K562 (cell line): ENCODE measurements around the gene ADGRB2. TPM values are rescaled to one million over a fixed set of nuclear protein-coding genes. Genes with fewer than 3 reads are reported as not detected.

ENCODE experiments used
- CC2D1A ChIP-seq: fragments of 450-650 bp; IDR thresholded peaks from 2 replicates; pipeline ENCODE4 v1.6.1; 2017; ENCODE audit warnings: mild to moderate bottlenecking
- HDAC8 ChIP-seq: fragments of 450-650 bp; IDR thresholded peaks from 2 replicates; pipeline ENCODE4 v1.6.1; 2016; ENCODE audit warnings: mild to moderate bottlenecking, missing genetic modification characterization, moderate library complexity, missing compliant biosample characterization
- REST ChIP-seq, 2 experiments: fragments of 450-650 bp; formaldehyde crosslinking in 1 of 2; IDR thresholded peaks; 2 replicates each; pipeline versions ENCODE4 v1.4.0 to v1.6.1; 2014 to 2020; ENCODE audit warnings: mild to moderate bottlenecking in 2 of 2, borderline replicate concordance in 1 of 2, low read depth in 1 of 2
- TAF15 ChIP-seq: fragments of 200-400 bp; formaldehyde crosslinking; IDR thresholded peaks from 2 replicates; pipeline ENCODE4 v1.6.1; 2017; ENCODE audit warnings: mild to moderate bottlenecking, low read depth, low read length, moderate library complexity
- polyA plus RNA-seq, 8 experiments: library from polyadenylated mRNA; depleted of rRNA in 4 of 8; stranded (reverse) in 5 of 8; unstranded in 3 of 8; fragments of >200 nt; fragmentation: Nextera tagmentation in 2 of 8; fragmentation: Illumina TruSeq in 1 of 8; extraction: Ambion mirVana in 2 of 8; extraction: Trizol in 1 of 8; gene quantifications; 2 replicates each; pipeline versions ENCODE4 v1.2.1 to v1.2.3, GENCODE V29; 2011 to 2014; ENCODE audit warnings: inconsistent platforms in 1 of 8, missing spikeins in 1 of 8
- total RNA-seq, 7 experiments: library from RNA; depleted of rRNA in 6 of 7; stranded (reverse); fragments of >200 nt in 6 of 7; fragmentation: Illumina TruSeq in 2 of 7; extraction: Trizol in 2 of 7; gene quantifications; 2 replicates each; pipeline versions ENCODE4 v1.2.1 to v1.2.3, GENCODE V29; 2011 to 2021; ENCODE audit warnings: low replicate concordance in 1 of 7

The ADGRB2 gene
- total and polyA plus RNA-seq, 9 of the 15 experiments (the other 6 are each of a cell fraction or from before 2014, with no cell fraction given): 0.04 to 0.23 (median 0.20) TPM; not detected in 2

GRCh38 chr1:31715873-31716220, 48.3 kb downstream of the ADGRB2 start (continued):
- TF ChIP-seq REST (IDR thresholded peaks at IDR 0.05; ENCODE audit: borderline replicate concordance) (no peak), REST (CRISPR knock-in tag; IDR thresholded peaks at IDR 0.05; ENCODE audit: low read depth) (peak; percentile 69; the same call in 1 of the 2 replicates), TAF15 (no peak), CC2D1A (0 out of 2 replicates have a peak, but pooled peaks have one; percentile 28), HDAC8 (tag) (no peak)
